T-cell (primary cell): ENCODE measurements around the gene TRIM8. TPM values are rescaled to one million over a fixed set of nuclear protein-coding genes. Genes with fewer than 3 reads are reported as not detected.
A peak's percentile ranks its signal among the peaks of the same experiment; 100 is the strongest.

Experiments
- ATAC-seq, 4 experiments: fragments of 200-7000 bp in 3 of 4; fragments of 150-1000 bp in 1 of 4; cut with Tn5 transposase; replicated peaks in 1 of 4; 1 replicate in 3 of 4; 2 replicates in 1 of 4; pipeline ENCODE4 v1.10.0; 2021; ENCODE audit warnings: moderate library complexity in 3 of 4, mild to moderate bottlenecking in 2 of 4, moderate number of reproducible peaks in 1 of 4
- CTCF ChIA-PET, 2 donors: fragments of 300-600 bp; sonication (Branson Sonifier 250); formaldehyde crosslinking; loops; one replicate each; lab custom pipeline; 2022; ENCODE audit warnings: antibody characterized with exemption in 2 of 2; lab: Charles Lee
- POLR2A ChIA-PET, 2 donors: fragments of 300-600 bp; sonication (Branson Sonifier 250); formaldehyde crosslinking; loops; one replicate each; lab custom pipeline; 2022; ENCODE audit warnings: antibody characterized with exemption in 2 of 2; lab: Charles Lee
- DNase-seq, 35 experiments: peaks; one replicate each; pipeline versions ENCODE4 v3.0.0 to v3.0.0-alpha.2; 2013 to 2023
- H3K27ac ChIP-seq: one replicate; pipeline ENCODE4 v1.5.1; 2013; ENCODE audit warnings: low read length
- H3K27me3 ChIP-seq, 2 experiments: replicated peaks in 1 of 2; 1 replicate in 1 of 2; 2 replicates in 1 of 2; pipeline versions ENCODE4 v1.6.1 to v1.7.0; 2013; ENCODE audit warnings: low read length in 1 of 2, mixed read lengths in 1 of 2; ENCODE audit not compliant: control insufficient read depth in 2 of 2, insufficient read depth in 2 of 2; ENCODE audit errors: extremely low read depth in 1 of 2
- H3K36me3 ChIP-seq, 2 donors: 1 replicate in 1 of 2; 2 replicates in 1 of 2; pipeline versions ENCODE4 v1.6.1 to v1.7.0; 2013; ENCODE audit warnings: low read length in 1 of 2; ENCODE audit not compliant: control insufficient read depth in 2 of 2, insufficient read depth in 1 of 2; ENCODE audit errors: extremely low read depth in 1 of 2
- H3K4me1 ChIP-seq, 2 experiments: 1 replicate in 1 of 2; 2 replicates in 1 of 2; pipeline versions ENCODE4 v1.6.1 to v1.7.0; 2013; ENCODE audit warnings: low read length in 2 of 2, mixed read lengths in 1 of 2; ENCODE audit not compliant: insufficient read depth in 2 of 2, control insufficient read depth in 1 of 2; ENCODE audit errors: extremely low read depth in 1 of 2
- H3K4me3 ChIP-seq, 2 donors: 1 replicate in 1 of 2; 2 replicates in 1 of 2; pipeline versions ENCODE4 v1.5.1 to v1.7.0; 2013; ENCODE audit warnings: mild to moderate bottlenecking in 2 of 2, low read length in 1 of 2, moderate library complexity in 1 of 2; ENCODE audit not compliant: control insufficient read depth in 1 of 2; ENCODE audit errors: extremely low read depth in 1 of 2
- H3K9me3 ChIP-seq: 2 replicates; pipeline ENCODE4 v1.7.0; 2013
- H3K27ac Mint-ChIP-seq, 2 donors: one replicate each; pipeline ENCODE4 v1.8.0; 2020 to 2021; ENCODE audit warnings: mild to moderate bottlenecking in 2 of 2, mixed read lengths in 2 of 2
- H3K27me3 Mint-ChIP-seq, 2 donors: one replicate each; pipeline ENCODE4 v1.8.0; 2021 to 2022; ENCODE audit warnings: mixed read lengths in 2 of 2
- H3K36me3 Mint-ChIP-seq: one replicate; pipeline ENCODE4 v1.8.0; 2021; ENCODE audit warnings: mixed read lengths
- H3K4me1 Mint-ChIP-seq, 3 donors: one replicate each; pipeline ENCODE4 v1.8.0; 2020 to 2022; ENCODE audit warnings: mixed read lengths in 3 of 3, mild to moderate bottlenecking in 1 of 3
- H3K4me3 Mint-ChIP-seq, 3 donors: one replicate each; pipeline ENCODE4 v1.8.0; 2020 to 2022; ENCODE audit warnings: mild to moderate bottlenecking in 3 of 3, mixed read lengths in 3 of 3, moderate library complexity in 3 of 3
- H3K9me3 Mint-ChIP-seq, 3 donors: one replicate each; pipeline ENCODE4 v1.8.0; 2020 to 2022; ENCODE audit warnings: mixed read lengths in 3 of 3
- WGBS: methylation state at CpG from one replicate; pipeline ENCODE4 v1.1.5; 2013; ENCODE audit warnings: missing lambda C conversion rate; ENCODE audit not compliant: insufficient coverage; 5-methylcytosine and 5-hydroxymethylcytosine counted together
- total RNA-seq, 35 experiments: library from RNA in 6 of 35; stranded (reverse) in 6 of 35; fragments of 120-200 nt in 1 of 35; gene quantifications; one replicate each; pipeline versions ENCODE4 v1.2.1 to v1.2.4 and lab custom pipeline; 2013 to 2026

The TRIM8 gene
- total RNA-seq, 5 donors from 2014 or later (not counting 1 experiment from before 2014, with no cell fraction given) = 54.2 to 74.7 (median 67.9) TPM

DNA sequence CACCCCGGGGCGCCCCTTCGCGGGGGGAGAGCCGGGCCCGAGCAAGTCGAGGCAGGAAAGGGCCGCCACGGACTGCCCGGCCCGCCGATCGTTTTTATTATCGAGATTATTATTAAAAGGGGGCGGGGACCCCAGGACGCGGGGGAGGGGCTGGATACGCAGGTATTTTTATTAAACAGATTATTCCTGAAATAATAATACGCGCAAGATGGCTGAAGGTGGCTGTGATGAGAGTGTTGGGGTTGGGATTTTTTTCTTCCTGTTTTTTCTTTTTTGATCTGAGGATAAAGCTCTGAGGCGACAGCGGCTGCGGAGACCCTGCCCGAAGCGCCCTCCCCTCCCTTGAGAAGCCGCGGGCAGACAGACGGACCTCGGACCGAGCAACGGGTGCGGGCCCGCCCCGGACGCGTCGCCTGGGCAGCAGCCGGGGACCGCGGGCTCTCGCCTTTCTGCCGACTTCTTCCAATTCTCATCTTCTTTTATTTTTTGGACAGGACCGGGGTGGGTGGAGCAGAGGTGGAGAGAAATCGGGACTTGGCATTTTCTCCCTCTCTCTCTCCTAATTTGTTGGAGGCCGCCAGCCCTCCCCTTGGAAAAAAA is 1.4 kb upstream of the TRIM8 start:
- DNase-seq = peak in 22 of 35 experiments; percentile 19 to 73 (median 46)
- Mint-ChIP-seq H3K4me1 (peaks cover 23 to 36% (median 28%) of the 10 kb centered on the region in 3 donors), H3K27ac (peak overlapping the region; percentile 85 to 89), H3K27me3 (no peaks in the 10 kb centered on the region), H3K4me3 (peak overlapping the region; percentile 85 to 95 (median 89)), H3K36me3 (no peaks in the 10 kb centered on the region), H3K9me3 (no peaks in the 10 kb centered on the region)
- H3K4me3 ChIP-seq = peak overlapping the region; percentile 83 to 95
- ChIA-PET POLR2A (interaction anchor here in 1 of 2 donors (0.6 kb wide), 1 partner anchor 32 kb away, joined by 3 read pairs; no protein-coding TSS in a partner anchor), CTCF (interaction anchor here (0.6 to 1.2 kb wide), 2 partner anchors 70 kb away, joined by 3 read pairs; no protein-coding TSS in a partner anchor)
- 0% methylated on average over 9 of the region's 45 CpGs for WGBS
- H3K27ac ChIP-seq = peak overlapping the region; percentile 91
- H3K4me1 ChIP-seq = peaks cover 19 to 34% of the 10 kb centered on the region in 2 experiments
- H3K36me3 ChIP-seq = no peaks in the 10 kb centered on the region
- no peaks in the 10 kb centered on the region for H3K9me3 ChIP-seq
- no peak for ATAC-seq
- H3K27me3 ChIP-seq = no peaks in the 10 kb centered on the region

DNA sequence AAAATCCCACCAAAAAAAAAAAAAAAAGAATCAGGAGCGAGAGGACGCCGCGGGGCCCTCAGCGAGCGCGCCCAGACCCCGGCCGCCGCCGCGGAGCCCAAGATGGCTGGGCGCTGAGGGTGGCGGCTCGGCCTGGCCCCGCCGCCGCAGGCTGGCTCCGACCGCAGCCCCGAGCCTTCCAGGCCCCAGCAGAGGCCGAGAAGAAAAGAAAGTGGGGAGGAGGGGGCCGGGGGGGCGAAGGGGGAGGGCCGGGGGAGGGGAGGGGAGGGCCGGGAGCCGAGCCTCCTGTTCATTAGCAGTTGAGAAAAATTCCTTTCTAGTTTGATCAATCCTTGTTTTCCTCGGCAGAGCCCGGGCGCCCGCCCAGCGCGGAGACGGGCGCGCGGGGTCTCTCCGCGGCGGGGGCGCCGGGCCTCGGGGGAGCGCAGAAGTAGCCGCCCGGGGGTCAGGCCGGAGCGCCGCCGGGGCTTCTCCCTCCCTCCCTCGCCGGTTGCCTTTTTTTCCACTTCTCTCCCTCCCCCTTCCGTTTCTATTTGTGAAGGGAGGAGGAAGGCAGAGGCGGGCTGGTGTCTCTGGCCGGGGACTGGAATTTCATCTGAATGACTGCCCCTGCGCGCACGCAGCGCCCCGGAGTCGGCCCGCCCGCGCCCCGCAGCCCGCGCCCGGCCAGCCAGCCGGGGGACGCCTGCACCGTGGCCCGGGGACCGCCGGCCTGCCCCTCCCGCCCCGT is 778 bp upstream of the TRIM8 start:
- no peaks in the 10 kb centered on the region for H3K9me3 Mint-ChIP-seq
- peak in 15 of 35 experiments; percentile 14 to 65 (median 32) for DNase-seq
- Histone ChIP-seq H3K27me3 (no peaks in the 10 kb centered on the region), H3K4me3 (peak overlapping the region; percentile 83 to 95), H3K27ac (peak overlapping the region; percentile 91), H3K4me1 (peaks cover 26 to 41% of the 10 kb centered on the region in 2 experiments), H3K36me3 (no peaks in the 10 kb centered on the region), H3K9me3 (no peaks in the 10 kb centered on the region)
- under 1% methylated on average over 35 of the region's 76 CpGs for WGBS
- POLR2A ChIA-PET = interaction anchor here (0.6 to 1.4 kb wide), 2 partner anchors 31 to 71 kb away, joined by 3 to 4 read pairs; partner anchors contain the start of genes ARL3 (in 1 of the 2) and SFXN2 (in 1 of the 2)
- no peaks in the 10 kb centered on the region for H3K36me3 Mint-ChIP-seq
- peaks cover 30 to 43% (median 34%) of the 10 kb centered on the region in 3 donors for H3K4me1 Mint-ChIP-seq
- H3K27me3 Mint-ChIP-seq = no peaks in the 10 kb centered on the region
- peak in 2 of 4 experiments; percentile 0 to 1 for ATAC-seq
- H3K27ac Mint-ChIP-seq = peak overlapping the region; percentile 85 to 89
- CTCF ChIA-PET = interaction anchor here in 1 of 2 donors (1.1 to 3.2 kb wide), 3 partner anchors 60 to 139 kb away, joined by 4 to 20 read pairs (median 8); partner anchors contain the start of genes ARL3, SFXN2 and SUFU
- peak overlapping the region; percentile 85 to 95 (median 89) for H3K4me3 Mint-ChIP-seq

DNA sequence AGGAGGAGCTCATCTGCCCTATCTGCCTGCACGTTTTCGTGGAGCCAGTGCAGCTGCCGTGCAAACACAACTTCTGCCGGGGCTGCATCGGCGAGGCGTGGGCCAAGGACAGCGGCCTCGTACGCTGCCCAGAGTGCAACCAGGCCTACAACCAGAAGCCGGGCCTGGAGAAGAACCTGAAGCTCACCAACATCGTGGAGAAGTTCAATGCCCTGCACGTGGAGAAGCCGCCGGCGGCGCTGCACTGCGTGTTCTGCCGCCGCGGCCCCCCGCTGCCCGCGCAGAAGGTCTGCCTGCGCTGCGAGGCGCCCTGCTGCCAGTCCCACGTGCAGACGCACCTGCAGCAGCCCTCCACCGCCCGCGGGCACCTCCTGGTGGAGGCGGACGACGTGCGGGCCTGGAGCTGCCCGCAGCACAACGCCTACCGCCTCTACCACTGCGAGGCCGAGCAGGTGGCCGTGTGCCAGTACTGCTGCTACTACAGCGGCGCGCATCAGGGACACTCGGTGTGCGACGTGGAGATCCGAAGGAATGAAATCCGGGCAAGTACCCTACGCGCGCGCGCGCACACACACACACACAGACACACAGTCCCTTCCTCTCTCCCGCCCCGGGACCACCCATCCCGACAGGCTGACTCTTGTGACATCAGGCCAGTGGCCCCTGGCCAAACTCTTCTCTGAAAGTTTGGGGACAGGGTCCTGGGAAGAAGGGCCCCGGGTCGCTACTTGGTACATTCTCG is 538 bp downstream of the TRIM8 start:
- peak overlapping the region; percentile 94 to 98 for H3K27ac Mint-ChIP-seq
- H3K4me1 Mint-ChIP-seq = peaks cover 41 to 55% (median 45%) of the 10 kb centered on the region in 3 donors
- H3K4me3 Mint-ChIP-seq = peak overlapping the region; percentile 95 to 98 (median 97)
- CTCF ChIA-PET = interaction anchor here (0.6 to 3.2 kb wide), 11 partner anchors 16 to 1697 kb away, joined by 3 to 20 read pairs (median 3); partner anchors contain the start of genes ARL3 (in 1 of the 2), SFXN2 (in 1 of the 2) and SUFU (in 1 of the 2)
- no peaks in the 10 kb centered on the region for H3K9me3 Mint-ChIP-seq
- Histone ChIP-seq H3K9me3 (no peaks in the 10 kb centered on the region), H3K36me3 (no peaks in the 10 kb centered on the region), H3K4me1 (peaks cover 37 to 54% of the 10 kb centered on the region in 2 experiments), H3K4me3 (peak overlapping the region; percentile 95 to 96), H3K27me3 (no peaks in the 10 kb centered on the region), H3K27ac (peak overlapping the region; percentile 94)
- DNase-seq (peak; percentile 62 to 89 (median 75)), ATAC-seq (peak; percentile 45 to 51 (median 47))
- POLR2A ChIA-PET = interaction anchor here in 1 of 2 donors (0.7 to 1.4 kb wide), 2 partner anchors 25 to 69 kb away, joined by 4 to 12 read pairs; partner anchors contain the start of genes ARL3 and SFXN2
- WGBS = under 1% methylated on average over 59 of the region's 62 CpGs
- H3K27me3 Mint-ChIP-seq = no peaks in the 10 kb centered on the region
- H3K36me3 Mint-ChIP-seq = peaks cover 3% of the 10 kb centered on the region

DNA sequence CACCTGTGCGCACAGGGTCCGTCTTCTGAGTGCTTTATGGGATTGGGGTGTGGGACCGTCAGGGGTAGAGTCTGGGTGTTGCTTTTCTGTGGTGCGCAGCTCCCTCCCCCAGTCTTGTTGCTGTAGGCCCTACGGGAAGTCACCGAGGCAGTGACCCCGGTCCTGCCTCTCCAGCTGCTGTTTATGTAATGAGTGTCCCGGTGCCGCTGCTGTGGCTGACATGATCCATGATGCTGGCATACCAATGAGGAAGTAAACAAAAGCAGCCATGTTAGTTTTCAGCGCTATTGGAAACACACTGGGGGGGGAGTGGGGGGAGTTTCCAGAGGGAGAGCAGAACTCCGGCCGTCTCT is 1.1 kb downstream of the TRIM8 start:
- peaks cover 3% of the 10 kb centered on the region for H3K36me3 Mint-ChIP-seq
- no peaks in the 10 kb centered on the region for H3K9me3 Mint-ChIP-seq
- DNase-seq (peak in 25 of 35 experiments; percentile 15 to 66 (median 36)), ATAC-seq (peak in 2 of 4 experiments; percentile 5 to 6)
- H3K27ac Mint-ChIP-seq = peak overlapping the region; percentile 94 to 98
- CTCF ChIA-PET = interaction anchor here (0.6 to 3.2 kb wide), 8 partner anchors 15 to 1697 kb away, joined by 3 to 20 read pairs (median 3); partner anchors contain the start of genes ARL3 (in 1 of the 2) and SFXN2 (in 1 of the 2)
- 1% methylated on average over 11 of the region's 12 CpGs for WGBS
- H3K36me3 ChIP-seq = no peaks in the 10 kb centered on the region
- no peaks in the 10 kb centered on the region for H3K27me3 Mint-ChIP-seq
- H3K4me3 ChIP-seq = peak overlapping the region; percentile 95 to 96
- peaks cover 40 to 59% of the 10 kb centered on the region in 2 experiments for H3K4me1 ChIP-seq
- H3K27me3 ChIP-seq = no peaks in the 10 kb centered on the region
- no peaks in the 10 kb centered on the region for H3K9me3 ChIP-seq
- peak overlapping the region; percentile 95 to 98 (median 97) for H3K4me3 Mint-ChIP-seq
- peak overlapping the region; percentile 94 for H3K27ac ChIP-seq
- POLR2A ChIA-PET = interaction anchor here (0.6 to 1.0 kb wide), 3 partner anchors 25 to 41 kb away, joined by 3 to 12 read pairs (median 8); no protein-coding TSS in a partner anchor
- peaks cover 44 to 59% (median 51%) of the 10 kb centered on the region in 3 donors for H3K4me1 Mint-ChIP-seq

DNA sequence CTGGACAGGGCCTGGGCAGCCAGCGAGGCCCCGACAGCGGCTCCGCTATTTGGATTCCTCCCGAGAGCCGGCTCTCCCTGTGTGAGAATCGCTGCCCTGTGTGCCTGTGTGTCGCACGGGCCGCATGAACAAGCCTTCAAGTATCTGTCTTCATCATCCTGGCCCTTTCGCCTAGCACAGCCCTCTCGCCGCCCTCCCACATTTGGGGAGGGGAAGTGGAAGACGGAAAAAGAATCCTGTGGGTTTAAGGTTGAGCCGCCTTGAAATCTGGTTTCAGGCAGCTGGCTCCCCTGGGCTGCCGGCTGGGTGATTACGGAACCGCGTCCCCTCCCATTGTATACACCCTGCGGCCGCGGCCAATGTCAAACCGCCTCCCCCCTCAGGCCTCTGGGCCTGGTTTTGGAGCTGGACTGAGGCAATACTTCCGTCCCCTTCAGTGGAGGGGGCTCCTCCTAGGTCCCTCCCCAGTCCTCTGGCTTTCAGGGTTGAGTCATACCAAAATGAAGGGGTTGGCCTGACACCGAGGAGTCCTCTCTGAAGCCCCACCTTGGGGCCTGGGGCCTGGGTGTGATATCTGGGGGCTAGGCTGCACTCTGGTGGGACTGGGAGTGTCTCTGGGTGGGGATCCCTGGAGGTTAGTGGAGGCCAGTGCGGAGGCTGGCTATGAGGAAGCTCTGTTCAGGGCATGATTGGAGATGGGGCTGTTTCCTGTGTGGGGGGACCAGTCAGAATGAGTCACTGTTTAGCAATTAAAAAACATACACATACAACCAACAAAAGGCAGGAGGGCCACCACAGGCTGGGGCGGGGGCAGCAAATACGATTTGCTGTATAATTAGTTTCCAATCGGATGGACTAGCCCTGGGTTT is 1.7 kb downstream of the TRIM8 start:
- Histone ChIP-seq H3K9me3 (no peaks in the 10 kb centered on the region), H3K27ac (peak overlapping the region; percentile 94), H3K4me1 (peaks cover 45 to 66% of the 10 kb centered on the region in 2 experiments), H3K4me3 (peak overlapping the region; percentile 95 to 96), H3K27me3 (no peaks in the 10 kb centered on the region), H3K36me3 (peaks cover 0 to 2% of the 10 kb centered on the region in 2 donors)
- H3K9me3 Mint-ChIP-seq = no peaks in the 10 kb centered on the region
- peaks cover 3% of the 10 kb centered on the region for H3K36me3 Mint-ChIP-seq
- H3K4me1 Mint-ChIP-seq = peaks cover 51 to 65% (median 57%) of the 10 kb centered on the region in 3 donors
- DNase-seq (peak; percentile 46 to 80 (median 61)), ATAC-seq (peak; percentile 12 to 35 (median 29))
- peak overlapping the region; percentile 94 to 98 for H3K27ac Mint-ChIP-seq
- POLR2A ChIA-PET = interaction anchor here (0.5 to 1.0 kb wide), 5 partner anchors 28 to 103 kb away, joined by 3 to 8 read pairs (median 3); no protein-coding TSS in a partner anchor
- CTCF ChIA-PET = interaction anchor here (0.6 to 3.2 kb wide), 9 partner anchors 10 to 789 kb away, joined by 3 to 20 read pairs (median 3); partner anchors contain the start of genes ACTR1A (in 1 of the 2), ARL3 (in 1 of the 2) and SFXN2 (in 1 of the 2)
- H3K27me3 Mint-ChIP-seq = no peaks in the 10 kb centered on the region
- H3K4me3 Mint-ChIP-seq = peak overlapping the region; percentile 95 to 98 (median 97)
- WGBS = 0% methylated on average over 11 of the region's 29 CpGs
